ENCODE measurements around the gene GPN1.

DNA sequence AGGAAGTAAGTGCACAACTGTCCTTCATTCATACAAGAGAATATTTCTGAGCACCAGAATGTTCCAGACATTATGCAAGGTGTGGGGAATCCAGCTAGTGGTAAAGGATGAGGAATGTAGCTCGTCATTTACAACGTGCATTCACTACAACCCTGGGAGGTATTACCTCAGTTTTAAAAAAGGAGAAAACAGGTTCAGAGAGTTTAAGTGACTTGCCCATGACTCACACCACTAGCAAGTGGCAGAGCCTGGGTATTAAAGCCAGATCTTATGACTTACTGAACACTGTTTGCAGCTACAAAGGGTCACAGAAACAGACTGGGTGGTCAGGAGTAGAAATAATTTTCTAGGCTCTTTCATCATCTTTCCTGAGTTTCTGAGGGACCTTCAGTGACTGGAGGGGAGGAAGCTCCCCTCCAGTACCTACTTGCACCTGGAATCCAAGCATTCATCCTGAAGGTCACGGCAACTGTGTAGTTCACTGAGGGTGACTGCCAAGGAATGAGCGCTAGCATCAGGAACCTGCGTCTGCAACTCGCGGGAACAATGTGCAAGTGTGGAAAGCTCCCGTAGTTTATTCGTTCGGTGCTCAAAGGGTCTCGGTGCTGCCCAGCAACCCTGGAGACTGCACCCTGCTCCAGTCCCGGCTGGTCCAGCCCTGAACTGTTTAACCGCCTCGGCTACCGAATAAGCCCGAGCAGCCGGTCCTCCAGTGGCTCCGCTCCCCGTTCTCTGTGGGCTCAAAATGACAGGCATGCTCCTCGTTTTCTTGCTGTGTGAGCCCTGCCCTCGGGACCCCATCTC lies 685 bp upstream of the GPN1 start:
- TF ChIP-seq CTCF (IDR thresholded peaks at IDR 0.05) (no peak), POLR2AphosphoS5 (IDR thresholded peaks at IDR 0.05; ENCODE audit: low read depth, low read length) (no peak), SIN3A (IDR thresholded peaks at IDR 0.05; ENCODE audit: borderline replicate concordance, insufficient read depth, low read depth, low read length) (no peak), REST (IDR thresholded peaks at IDR 0.05; ENCODE audit: insufficient read depth in 1 of 2, low read depth in 2 of 2, low read length in 1 of 2) (no peak)
